SJSA1 (cell line): ENCODE results near the gene CXCR3. TPM values are rescaled to one million over a fixed set of nuclear protein-coding genes. Genes with fewer than 3 reads are reported as not detected.
A peak's percentile ranks its signal among the peaks of the same experiment; 100 is the strongest.
"Not testable (repeated sequence)": the region's sequence is repeated elsewhere in the genome, so short reads cannot be mapped to it uniquely, and the experiment has no call there.

Experiments used
- DNase-seq, 2 experiments: peaks; one replicate each; pipeline ENCODE4 v3.0.0-alpha.2; 2015 to 2020; ENCODE audit warnings: low spot score in 2 of 2, low read depth in 1 of 2
- H3K27ac ChIP-seq: fragments of 250-450 bp; sonication (Bioruptor Pico); 2 replicates; pipeline ENCODE4 v1.5.1; 2020; ENCODE audit warnings: mild to moderate bottlenecking, moderate library complexity
- H3K27me3 ChIP-seq: fragments of 250-450 bp; sonication (Bioruptor Pico); replicated peaks from 2 replicates; pipeline ENCODE4 v1.5.1; 2020; ENCODE audit warnings: mild to moderate bottlenecking, moderate library complexity
- H3K36me3 ChIP-seq: fragments of 250-450 bp; sonication (Bioruptor Pico); 2 replicates; pipeline ENCODE4 v1.5.1; 2020; ENCODE audit warnings: mild to moderate bottlenecking
- H3K4me1 ChIP-seq: fragments of 250-450 bp; sonication (Bioruptor Pico); replicated peaks from 2 replicates; pipeline ENCODE4 v1.6.1; 2021; ENCODE audit warnings: mild to moderate bottlenecking
- H3K4me3 ChIP-seq: fragments of 250-450 bp; sonication (Bioruptor Pico); 2 replicates; pipeline ENCODE4 v1.5.1; 2020; ENCODE audit warnings: mild to moderate bottlenecking
- H3K9me3 ChIP-seq: fragments of 250-450 bp; sonication (Bioruptor Pico); replicated peaks from 2 replicates; pipeline ENCODE4 v1.5.1; 2020; ENCODE audit warnings: mild to moderate bottlenecking
- total RNA-seq: library from RNA; depleted of rRNA; stranded (reverse); fragments of >200 nt; shearing (Covaris generic); gene quantifications from 2 replicates; pipeline ENCODE4 v1.2.3, GENCODE V29; 2014

Gene CXCR3
- total RNA-seq, 1 experiment from 2014 or later = not detected

DNA sequence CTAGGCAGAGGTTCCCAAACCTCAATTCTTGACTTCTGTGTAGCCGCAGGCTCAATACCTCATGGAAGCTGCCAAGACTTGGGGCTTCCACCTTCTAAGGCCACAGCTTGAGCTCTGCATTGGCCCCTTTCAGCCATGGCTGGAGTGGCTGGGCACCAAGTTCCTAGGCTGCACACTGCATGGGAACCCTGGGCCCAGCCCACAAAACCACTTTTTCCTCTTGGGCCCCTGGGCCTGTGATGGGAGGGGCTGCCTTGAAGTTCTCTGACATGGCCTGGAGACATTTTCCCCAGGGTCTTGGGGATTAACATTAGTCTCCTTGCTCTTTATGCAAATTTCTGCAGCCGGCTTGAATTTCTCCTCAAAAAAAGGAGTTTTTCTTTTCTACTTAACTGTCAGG lies 35.0 kb upstream of the CXCR3 start:
- H3K27ac ChIP-seq = no peak overlapping the region
- no peaks in the 10 kb centered on the region for H3K9me3 ChIP-seq
- H3K4me1 ChIP-seq = no peaks in the 10 kb centered on the region
- no peak for DNase-seq
- no peaks in the 10 kb centered on the region for H3K36me3 ChIP-seq
- no peak overlapping the region for H3K4me3 ChIP-seq
- H3K27me3 ChIP-seq = no peaks in the 10 kb centered on the region

DNA sequence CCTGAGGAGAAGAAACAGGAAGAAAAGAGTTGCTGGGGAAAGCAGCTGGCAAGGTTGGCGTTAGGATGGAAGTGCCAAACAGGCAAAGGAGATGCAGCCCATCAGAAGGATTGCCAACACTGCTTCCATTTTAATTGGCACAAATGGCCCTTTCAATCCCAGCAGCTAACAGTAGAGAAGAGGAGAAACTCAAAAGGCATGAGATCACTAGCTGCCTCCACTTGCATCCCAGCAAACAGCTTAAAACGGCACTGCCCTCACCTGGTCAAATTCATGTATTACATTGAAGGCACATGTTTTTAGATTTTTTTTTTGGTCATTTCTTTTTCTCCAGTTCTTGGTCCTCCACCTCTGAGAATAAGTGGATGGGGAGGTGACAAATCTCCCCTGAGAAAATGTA lies 34.1 kb upstream of the CXCR3 start:
- Histone ChIP-seq H3K27ac (no peak overlapping the region), H3K4me1 (no peaks in the 10 kb centered on the region), H3K36me3 (no peaks in the 10 kb centered on the region), H3K4me3 (no peak overlapping the region), H3K9me3 (no peaks in the 10 kb centered on the region), H3K27me3 (no peaks in the 10 kb centered on the region)
- DNase-seq = peak in 1 of 2 experiments; percentile 37

DNA sequence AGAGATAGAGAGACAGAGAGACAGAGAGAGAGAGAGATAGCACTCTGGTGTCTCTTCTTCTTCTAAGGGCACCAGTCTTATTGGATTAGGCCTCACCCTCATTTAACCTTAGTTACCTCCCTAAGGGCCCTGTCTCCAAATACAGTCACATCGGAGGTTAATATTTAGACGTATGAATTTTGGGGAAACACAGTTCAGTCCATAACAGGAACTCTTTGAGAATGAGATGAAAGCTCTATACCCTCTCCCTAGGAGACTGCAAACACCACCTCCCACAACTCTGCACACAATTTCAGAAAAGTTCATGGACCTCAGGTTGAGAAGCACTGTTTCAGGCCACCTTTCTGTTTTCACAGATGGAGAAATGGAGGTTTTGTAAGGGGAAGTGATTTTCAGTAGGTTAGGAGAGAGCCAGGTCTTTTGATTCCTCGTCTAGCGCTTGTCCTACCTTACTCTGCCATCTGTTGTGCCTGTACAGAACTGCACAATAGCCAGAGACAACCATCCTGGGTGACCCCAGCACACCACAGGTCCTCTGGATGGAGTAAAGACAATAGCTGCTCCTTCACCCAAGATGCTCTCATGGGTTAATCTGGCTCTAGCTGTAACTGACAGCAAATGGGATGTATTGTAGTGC lies 32.1 kb upstream of the CXCR3 start:
- H3K27me3 ChIP-seq = no peaks in the 10 kb centered on the region
- H3K9me3 ChIP-seq = no peaks in the 10 kb centered on the region
- no peak for DNase-seq
- no peak overlapping the region for H3K4me3 ChIP-seq
- H3K4me1 ChIP-seq = no peaks in the 10 kb centered on the region
- H3K27ac ChIP-seq = no peak overlapping the region
- H3K36me3 ChIP-seq = no peaks in the 10 kb centered on the region

DNA sequence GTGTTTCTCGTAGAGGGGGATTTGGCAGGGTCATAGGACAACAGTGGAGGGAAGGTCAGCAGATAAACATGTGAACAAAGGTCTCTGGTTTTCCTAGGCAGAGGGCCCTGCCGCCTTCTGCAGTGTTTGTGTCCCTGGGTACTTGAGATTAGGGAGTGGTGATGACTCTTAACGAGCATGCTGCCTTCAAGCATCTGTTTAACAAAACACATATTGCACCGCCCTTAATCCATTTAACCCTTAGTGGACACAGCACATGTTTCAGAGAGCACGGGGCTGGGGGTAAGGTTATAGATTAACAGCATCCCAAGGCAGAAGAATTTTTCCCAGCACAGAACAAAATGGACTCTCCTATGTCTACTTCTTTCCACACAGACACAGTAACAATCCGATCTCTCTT lies 26.1 kb upstream of the CXCR3 start:
- not testable (repeated sequence) for H3K27ac ChIP-seq, H3K9me3 ChIP-seq, DNase-seq, H3K36me3 ChIP-seq, H3K4me3 ChIP-seq, H3K27me3 ChIP-seq, H3K4me1 ChIP-seq

DNA sequence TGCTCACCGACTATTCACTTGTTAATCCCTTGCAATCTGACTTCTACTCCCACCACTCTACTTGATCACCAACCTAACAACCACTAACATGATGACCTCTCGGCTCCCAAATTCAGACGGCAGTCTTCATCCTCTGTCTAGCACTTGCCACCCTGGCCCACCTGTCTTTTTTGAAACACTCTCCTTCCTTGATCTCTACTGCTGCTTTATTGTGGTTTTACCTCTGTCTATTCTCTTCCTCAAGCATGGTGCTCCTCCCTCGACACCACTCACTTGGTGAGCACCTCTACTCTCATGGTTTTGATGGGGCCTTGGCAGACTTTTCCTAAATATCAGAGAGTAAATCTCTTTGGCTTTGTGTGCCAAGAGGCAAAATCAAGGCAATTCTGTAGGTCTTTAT lies 21.7 kb upstream of the CXCR3 start:
- DNase-seq = no peak
- Histone ChIP-seq H3K27ac (no peak overlapping the region), H3K4me1 (no peaks in the 10 kb centered on the region), H3K4me3 (no peak overlapping the region), H3K9me3 (no peaks in the 10 kb centered on the region), H3K27me3 (no peaks in the 10 kb centered on the region), H3K36me3 (no peaks in the 10 kb centered on the region)

DNA sequence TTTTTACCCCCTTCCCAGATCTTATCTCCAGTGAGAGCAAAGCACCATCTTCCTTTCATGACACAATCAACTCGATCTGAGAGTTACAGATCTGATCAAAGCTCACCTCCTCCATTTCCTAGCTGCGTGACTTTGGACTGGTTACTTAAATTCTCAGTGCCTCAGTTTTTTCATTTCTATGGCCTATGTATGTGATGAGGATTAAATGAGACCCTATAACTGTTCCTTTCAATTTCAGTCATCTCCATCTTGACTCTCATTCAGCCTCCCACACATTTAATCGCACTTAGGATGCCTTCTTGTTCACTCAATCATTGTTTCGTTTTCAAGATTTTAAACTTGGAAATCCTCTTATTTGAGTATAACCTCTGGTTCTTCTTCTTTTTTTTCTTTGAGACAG lies 20.1 kb upstream of the CXCR3 start:
- Histone ChIP-seq H3K27ac (no peak overlapping the region), H3K4me3 (no peak overlapping the region), H3K4me1 (no peaks in the 10 kb centered on the region), H3K9me3 (no peaks in the 10 kb centered on the region), H3K36me3 (no peaks in the 10 kb centered on the region), H3K27me3 (no peaks in the 10 kb centered on the region)
- DNase-seq = no peak

DNA sequence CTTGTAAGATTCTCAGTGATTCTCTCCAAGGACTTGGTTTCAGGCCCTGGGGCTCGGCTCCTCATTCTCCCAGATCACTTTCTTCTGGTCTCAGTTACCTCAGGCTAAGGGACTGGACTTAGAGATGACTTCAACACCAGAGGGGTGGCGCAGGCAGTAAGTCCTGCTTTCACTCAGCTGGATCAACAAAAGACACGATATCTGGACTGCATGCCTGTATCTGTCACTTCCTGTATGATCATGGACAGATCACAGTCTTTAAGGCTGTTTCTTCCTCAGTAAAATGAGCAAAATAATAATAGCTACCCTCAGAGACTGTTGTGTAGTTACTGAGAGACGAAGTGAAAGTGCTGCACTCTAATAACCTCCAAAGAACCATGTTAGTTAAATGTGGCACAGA lies 19.5 kb upstream of the CXCR3 start:
- H3K4me1 ChIP-seq = no peaks in the 10 kb centered on the region
- H3K4me3 ChIP-seq = no peak overlapping the region
- no peak overlapping the region for H3K27ac ChIP-seq
- DNase-seq = peak in 1 of 2 experiments; percentile 1
- no peaks in the 10 kb centered on the region for H3K36me3 ChIP-seq
- no peaks in the 10 kb centered on the region for H3K9me3 ChIP-seq
- H3K27me3 ChIP-seq = no peaks in the 10 kb centered on the region

DNA sequence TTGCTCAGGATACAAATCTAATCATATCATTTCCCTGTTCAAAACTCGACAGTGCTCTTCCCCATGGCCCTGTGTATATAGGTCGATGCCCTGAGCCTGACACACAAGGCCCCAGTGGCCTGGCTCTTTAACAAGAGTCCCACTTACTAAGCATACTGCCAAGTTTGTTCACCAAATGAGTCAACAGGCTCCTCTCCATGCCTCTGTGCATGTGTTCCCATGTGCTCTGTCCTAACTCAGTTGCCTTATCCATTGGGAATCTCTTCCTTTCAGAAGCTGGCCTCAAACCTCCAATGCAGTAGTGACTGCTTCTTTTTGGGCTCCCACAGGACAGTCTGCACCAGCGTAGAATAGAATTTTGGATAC lies 18.9 kb upstream of the CXCR3 start:
- Histone ChIP-seq H3K4me1 (no peaks in the 10 kb centered on the region), H3K4me3 (no peak overlapping the region)
- DNase-seq = no peak

DNA sequence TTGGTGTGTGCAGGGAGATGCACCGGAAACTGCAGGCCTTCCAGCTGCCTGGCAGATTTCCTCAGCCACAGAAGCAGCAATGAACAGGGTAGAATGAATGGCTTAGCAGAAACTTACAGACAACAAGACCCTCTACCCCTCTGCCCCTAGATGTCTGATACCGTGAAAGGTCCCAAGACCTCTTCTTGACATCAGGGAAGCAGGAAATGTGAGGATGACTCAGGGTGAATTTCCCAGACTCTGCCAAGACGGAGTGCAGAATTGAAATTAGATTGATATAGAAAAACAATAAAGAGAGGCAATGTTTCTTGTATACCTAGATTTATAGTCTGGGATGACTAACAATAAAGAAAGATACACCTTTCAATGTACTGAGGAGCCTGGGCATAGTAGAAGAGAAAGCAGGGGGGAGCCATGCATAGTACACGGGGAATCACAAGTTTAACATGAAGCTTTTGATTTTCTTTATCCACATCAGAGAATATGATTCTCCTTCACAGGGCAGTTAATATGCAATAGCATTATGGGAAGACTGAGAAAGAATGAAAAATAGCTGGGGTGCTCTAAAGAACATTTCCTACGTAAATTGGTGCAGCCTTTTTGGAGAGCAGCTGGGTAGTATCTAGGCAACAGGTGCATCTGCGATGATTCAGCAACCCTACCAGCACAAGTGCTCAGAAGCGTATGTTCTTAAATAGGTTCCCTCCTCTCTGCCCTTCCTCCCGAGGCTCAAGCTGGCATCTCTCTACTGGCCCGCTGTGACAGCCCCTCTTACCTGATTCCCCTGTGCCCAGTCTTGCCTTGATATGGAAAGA lies 18.3 kb upstream of the CXCR3 start:
- Histone ChIP-seq H3K36me3 (no peaks in the 10 kb centered on the region), H3K4me1 (no peaks in the 10 kb centered on the region), H3K9me3 (no peaks in the 10 kb centered on the region), H3K27me3 (no peaks in the 10 kb centered on the region), H3K27ac (no peak overlapping the region), H3K4me3 (no peak overlapping the region)
- no peak for DNase-seq

More for the DNA sequence above, 18.9 kb upstream of the CXCR3 start:
- H3K27me3 ChIP-seq = no peaks in the 10 kb centered on the region
- H3K27ac ChIP-seq = no peak overlapping the region
- no peaks in the 10 kb centered on the region for H3K36me3 ChIP-seq
- no peaks in the 10 kb centered on the region for H3K9me3 ChIP-seq

DNA sequence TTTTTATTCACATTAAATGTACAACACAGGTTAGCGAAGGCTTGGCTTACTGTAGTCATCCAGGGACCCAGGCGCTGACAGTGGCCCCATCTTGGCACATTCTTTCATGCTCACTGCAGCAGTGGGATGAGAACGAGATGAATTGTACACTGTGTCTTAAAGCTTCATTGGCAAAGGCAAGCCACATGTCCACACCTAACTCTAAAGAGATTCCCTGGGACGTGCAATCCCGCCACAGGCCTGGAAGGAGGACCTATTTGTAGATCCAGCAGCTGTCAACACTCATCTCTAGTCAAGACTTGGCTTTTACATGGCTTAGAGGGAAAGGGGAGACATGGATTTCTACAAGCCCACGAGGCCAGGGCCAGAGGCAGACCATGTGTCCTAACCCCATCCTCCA lies 16.1 kb upstream of the CXCR3 start:
- DNase-seq = no peak
- no peaks in the 10 kb centered on the region for H3K4me1 ChIP-seq
- no peaks in the 10 kb centered on the region for H3K9me3 ChIP-seq
- no peak overlapping the region for H3K4me3 ChIP-seq
- no peaks in the 10 kb centered on the region for H3K27me3 ChIP-seq
- H3K36me3 ChIP-seq = no peaks in the 10 kb centered on the region
- H3K27ac ChIP-seq = no peak overlapping the region

DNA sequence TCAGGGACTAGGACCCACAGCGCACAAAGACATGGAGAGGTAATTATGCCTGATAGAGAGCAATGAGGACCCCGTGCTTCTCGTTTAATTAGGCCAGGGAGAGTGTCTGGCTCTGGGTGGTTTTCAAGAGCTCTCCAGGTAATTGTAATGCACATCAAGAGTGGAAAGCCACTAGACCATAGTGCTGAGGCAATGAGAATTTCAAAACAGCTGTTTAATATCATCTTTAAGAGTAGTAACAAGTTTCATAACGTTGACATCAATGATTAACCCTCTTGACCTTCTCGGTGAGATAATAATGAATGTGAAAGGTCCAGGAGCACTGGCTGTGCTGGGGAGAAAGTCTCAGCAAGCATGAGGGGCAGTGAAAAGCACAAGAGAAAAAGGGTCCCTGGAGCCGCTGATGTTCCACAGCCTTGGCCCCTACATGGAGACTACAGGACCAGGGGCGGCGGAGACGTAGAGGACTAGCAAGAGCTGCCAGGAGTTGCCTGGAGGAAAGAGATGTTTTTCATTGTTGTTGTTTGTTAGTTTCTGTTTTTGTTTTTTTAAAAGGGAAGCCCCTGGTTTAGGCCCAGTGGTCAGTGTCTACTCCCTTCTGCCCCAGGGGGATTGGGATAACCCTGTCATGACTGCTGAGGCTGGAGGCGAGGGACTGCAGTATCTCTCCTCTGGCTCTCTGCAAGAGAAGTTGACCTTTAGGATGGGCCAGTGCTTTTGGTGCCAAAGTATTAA lies 14.8 kb upstream of the CXCR3 start:
- H3K36me3 ChIP-seq = no peaks in the 10 kb centered on the region
- no peak for DNase-seq

DNA sequence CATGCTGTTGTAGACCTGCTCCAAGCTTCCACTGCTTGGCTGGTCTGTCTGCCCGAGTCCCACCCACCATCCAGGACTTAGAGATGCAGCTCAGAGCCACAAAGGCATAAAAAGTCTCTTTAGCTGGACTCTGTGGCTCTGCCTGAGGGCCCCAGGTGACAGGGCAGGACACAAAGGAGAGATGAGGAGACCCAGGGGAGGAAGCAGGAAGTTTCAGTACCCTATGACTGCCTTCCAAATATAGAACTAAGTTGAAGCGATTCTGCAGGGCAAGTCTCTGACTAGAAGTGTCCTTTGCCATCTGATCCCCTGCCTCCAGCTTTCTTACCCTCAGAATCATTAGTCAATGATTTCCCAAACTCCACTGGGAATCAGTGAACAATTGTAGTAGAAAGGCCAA lies 11.2 kb upstream of the CXCR3 start:
- Histone ChIP-seq H3K36me3 (no peaks in the 10 kb centered on the region), H3K27me3 (no peaks in the 10 kb centered on the region), H3K4me1 (no peaks in the 10 kb centered on the region), H3K9me3 (no peaks in the 10 kb centered on the region), H3K4me3 (no peak overlapping the region), H3K27ac (no peak overlapping the region)
- no peak for DNase-seq

More for the DNA sequence above, 14.8 kb upstream of the CXCR3 start:
- Histone ChIP-seq H3K27ac (no peak overlapping the region), H3K27me3 (no peaks in the 10 kb centered on the region), H3K4me3 (no peak overlapping the region), H3K4me1 (no peaks in the 10 kb centered on the region), H3K9me3 (no peaks in the 10 kb centered on the region)

DNA sequence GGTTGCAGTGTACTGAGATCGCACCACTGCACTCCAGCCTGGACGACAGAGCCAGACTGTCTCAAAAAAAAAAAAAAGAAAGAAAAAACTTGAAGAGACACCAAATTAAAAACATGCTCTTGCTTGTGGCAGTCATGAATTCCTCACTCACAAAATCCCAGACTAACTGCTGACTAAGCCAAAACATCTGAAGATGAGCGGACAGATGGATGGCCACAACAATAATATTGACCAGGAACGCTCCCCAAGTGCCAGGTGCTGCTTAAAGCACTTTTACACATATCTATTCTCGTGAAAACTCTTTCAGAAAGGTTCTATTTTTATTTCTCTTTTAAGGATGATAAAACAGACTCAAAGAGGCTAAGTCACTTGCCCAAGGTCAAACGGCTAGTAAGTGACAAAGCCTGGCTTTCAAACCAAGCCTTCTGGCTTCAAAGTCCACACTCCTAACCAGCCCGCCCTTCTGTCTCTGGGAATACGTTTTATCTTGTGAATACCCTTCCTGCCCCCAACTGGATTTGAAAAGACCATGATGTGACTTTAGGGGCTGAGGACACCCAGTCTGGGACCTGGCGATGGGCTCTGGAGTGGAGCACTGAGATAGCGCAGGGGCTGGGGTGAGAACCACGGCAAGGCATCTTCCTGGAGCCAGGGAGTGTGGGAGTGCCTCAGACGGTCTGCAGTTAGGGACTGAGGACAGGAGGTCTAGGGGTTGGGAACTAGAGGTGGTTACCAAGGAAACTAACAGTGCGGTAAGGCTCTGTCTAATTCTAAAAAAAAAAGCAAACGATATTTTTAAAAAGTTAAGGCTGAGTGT lies 9.5 kb upstream of the CXCR3 start:
- Histone ChIP-seq H3K36me3 (no peaks in the 10 kb centered on the region), H3K9me3 (no peaks in the 10 kb centered on the region), H3K27me3 (no peaks in the 10 kb centered on the region), H3K27ac (no peak overlapping the region), H3K4me3 (no peak overlapping the region), H3K4me1 (no peaks in the 10 kb centered on the region)
- no peak for DNase-seq
